Stimulated activated CD4-positive, alpha-beta T cell treated with anti-CD3 and anti-CD28 coated beads, Interleukin-12 subunit alpha, Interleukin-12 subunit beta, amount 100 ng/mL, for 24 hours (primary cell): ENCODE results near the gene ACCS.

Experiments
- DNase-seq, 2 experiments: peaks; one replicate each; pipeline ENCODE4 v3.0.0-alpha.2; 2020; ENCODE audit warnings: low read depth in 2 of 2

Gene ACCS

DNA sequence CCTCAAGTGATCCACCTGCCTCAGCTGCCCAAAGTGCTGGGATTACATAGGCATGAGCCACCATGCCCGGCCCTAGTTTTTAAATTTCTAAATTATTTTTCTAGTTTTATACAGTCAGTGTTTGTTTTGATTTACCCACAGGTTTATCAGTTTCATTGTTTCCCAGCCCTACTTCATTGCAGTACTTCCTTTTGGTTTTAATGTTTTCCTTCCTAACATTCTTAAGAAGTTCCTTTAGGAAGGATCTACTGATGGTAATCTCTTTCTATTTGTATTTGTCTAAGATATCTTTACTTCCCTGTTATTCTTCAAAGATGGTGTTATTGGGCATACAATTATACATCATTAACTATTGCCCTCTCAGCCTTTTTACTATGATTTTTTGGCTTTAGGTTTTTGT is 24.5 kb downstream of the ACCS start:
- no peak for DNase-seq

- DNase-seq: peak; percentile 59 to 76
These were observed 28.3 kb downstream of the ACCS start for GRCh38 chr11:44094260-44094868.

- peak; percentile 72 to 84 for DNase-seq
These were observed 29.7 kb downstream of the ACCS start, which contains the start of gene EXT2 for GRCh38 chr11:44095506-44096359. Gene EXT2 (plus strand): TSS chr11:44095678. CDS start chr11:44107713, 12,035 bp downstream.

DNA sequence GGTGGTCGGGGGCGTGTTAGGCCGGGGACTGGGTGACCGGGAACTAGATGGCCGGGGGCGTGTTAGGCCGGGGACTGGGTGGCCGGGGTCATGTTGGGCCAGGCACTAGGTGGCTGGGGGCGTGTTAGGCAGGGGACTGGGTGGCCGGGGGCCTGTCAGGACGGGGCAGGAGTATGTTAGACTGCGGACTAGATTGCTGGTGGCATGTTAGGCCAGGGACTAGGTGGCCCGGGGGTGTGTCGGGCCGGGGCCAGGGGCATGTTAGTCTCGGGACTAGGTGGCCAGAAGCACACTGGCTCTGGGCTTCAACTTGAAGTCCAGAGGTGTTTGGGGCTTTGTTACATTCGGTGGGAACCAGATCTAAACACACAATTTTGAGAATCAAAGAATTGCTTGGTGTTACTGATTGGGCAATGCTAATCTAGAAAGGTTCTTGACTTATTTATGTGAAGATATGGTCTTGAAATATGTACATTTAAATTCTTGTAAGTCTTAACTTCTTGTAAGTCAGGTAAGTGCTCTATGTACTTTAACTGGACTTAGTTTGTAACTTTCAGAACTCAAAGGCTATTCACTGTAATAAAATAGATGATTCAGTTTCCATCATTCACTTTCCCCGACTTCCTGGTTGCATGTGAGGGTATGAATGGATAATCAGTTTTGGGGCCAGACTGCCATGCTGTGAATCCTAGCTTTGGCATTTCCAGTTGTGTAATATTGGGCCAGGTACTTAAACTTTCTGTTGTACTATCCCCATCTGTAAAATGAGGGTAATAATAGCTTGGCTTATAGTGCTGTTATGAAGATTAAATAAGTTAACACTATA is 30.5 kb downstream of the ACCS start:
- no peak for DNase-seq

DNA sequence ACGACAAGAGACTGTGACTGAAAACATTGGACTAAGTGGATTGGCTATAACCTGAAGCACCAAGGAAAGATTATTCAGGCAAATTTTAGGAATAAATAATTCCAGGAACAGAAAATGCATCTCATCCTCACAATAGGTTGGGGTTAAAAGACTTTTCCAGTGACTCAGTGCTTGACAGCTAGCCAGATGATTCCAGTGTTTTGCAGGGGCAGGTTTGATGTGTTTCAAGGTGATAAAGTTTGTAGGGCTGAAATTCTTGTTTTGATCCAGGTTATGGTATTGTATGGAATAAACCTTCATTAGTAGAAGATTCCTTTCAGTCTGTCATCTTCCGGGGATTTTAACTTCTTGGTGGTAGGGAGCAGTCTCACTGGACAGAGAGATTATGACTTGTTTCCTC is 31.8 kb downstream of the ACCS start:
- DNase-seq: no peak

GRCh38 chr11:44101098-44101497 is 35.0 kb downstream of the ACCS start:
- DNase-seq: no peak

GRCh38 chr11:44104481-44105294 is 38.6 kb downstream of the ACCS start:
- no peak for DNase-seq

DNA sequence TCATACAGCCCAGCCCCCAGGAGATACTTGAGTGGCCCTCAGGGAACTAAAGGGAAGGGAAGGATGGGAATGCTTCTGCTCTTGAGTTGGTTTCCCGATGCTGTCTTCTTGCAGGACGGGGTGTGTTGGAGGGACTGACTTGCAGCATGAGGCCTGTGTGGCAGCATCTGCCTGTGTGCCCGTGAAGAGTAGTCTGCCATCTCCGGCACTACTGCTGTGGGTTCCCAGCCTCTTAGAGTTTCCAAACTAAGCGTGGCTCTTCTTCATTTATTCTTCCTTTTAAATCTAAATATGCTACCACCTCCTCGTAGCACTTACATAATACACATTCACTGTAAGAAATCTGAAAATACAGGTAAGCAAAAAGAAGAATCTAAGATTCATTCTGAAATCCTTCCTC is 42.2 kb downstream of the ACCS start:
- DNase-seq: no peak

GRCh38 chr11:44110231-44110679 is 44.2 kb downstream of the ACCS start:
- DNase-seq: peak; percentile 27 to 38

GRCh38 chr11:44112091-44112821 is 46.2 kb downstream of the ACCS start:
- DNase-seq: no peak

GRCh38 chr11:44113018-44113417 is 46.9 kb downstream of the ACCS start:
- DNase-seq: no peak

DNA sequence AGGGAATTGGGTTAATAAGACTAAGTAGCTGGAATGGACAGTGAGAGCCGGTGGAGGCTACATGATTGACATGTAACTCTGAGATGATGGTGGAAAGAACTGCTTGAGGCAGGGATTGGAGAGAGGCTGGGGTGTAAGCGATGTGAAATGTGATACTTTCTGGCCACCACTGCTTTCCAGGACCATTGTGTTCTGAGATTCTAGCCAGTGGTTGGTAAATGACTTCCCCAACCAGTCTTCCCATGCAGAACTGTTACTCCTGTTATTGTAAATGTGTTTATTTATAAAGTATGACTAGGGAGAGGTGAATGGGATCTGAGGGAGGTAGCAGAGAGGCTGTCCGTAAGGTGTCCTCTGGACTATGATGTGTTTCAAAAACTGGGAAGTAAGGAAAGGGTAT is 47.5 kb downstream of the ACCS start:
- no peak for DNase-seq

DNA sequence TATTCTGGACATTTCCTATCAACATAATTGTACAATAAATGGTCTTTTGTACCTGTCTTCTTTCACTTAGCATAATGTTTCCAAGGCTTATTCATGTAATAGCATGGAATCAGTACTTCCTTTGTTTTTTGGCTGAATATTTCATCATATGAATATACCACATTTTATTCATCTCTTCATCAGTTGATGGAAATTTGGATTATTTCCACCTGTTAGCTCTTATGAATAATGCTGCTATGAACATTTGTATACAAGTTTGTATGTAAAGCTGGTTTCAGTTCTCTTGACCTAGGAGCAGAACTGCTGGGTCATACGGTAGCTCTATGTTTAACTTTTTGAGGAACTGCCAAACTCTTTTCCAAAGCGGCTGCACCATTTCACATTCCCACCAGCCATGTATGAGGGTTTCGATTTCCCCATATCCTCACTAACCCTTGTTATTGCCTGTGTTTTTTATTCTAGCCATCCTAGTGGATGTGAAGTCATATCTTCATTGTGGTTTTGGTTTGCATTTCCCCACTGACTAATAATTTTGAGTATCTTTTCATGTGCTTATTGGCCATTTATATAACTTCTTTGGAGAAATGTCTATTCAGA is 50.3 kb downstream of the ACCS start:
- no peak for DNase-seq

- DNase-seq: no peak
These were observed 54.1 kb downstream of the ACCS start for GRCh38 chr11:44120169-44120568.

- DNase-seq: no peak
These were observed 59.5 kb downstream of the ACCS start for GRCh38 chr11:44125598-44125997.

GRCh38 chr11:44126304-44126703 is 60.2 kb downstream of the ACCS start:
- DNase-seq: no peak

GRCh38 chr11:44127130-44127529 is 61.1 kb downstream of the ACCS start:
- no peak for DNase-seq

DNA sequence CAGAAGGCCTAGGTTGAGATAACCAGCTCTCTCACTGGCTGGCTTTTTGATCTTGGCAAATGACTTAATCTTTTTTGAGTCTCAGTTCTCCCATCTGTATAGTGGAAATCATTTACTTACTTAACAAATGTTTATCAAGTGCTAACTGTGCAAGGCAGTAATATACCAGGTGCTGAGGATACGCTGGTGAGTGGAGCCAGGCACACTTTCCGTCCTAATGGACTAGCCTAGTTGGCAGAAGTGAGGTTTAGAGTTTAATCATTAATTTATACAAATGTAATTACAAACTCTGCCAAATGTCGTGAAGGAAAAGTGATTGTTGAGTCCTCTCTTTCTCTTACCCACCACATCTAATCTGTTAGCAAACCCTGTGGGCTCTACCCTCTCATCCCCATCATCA is 62.7 kb downstream of the ACCS start:
- no peak for DNase-seq

GRCh38 chr11:44130751-44131150 is 64.7 kb downstream of the ACCS start:
- no peak for DNase-seq

DNA sequence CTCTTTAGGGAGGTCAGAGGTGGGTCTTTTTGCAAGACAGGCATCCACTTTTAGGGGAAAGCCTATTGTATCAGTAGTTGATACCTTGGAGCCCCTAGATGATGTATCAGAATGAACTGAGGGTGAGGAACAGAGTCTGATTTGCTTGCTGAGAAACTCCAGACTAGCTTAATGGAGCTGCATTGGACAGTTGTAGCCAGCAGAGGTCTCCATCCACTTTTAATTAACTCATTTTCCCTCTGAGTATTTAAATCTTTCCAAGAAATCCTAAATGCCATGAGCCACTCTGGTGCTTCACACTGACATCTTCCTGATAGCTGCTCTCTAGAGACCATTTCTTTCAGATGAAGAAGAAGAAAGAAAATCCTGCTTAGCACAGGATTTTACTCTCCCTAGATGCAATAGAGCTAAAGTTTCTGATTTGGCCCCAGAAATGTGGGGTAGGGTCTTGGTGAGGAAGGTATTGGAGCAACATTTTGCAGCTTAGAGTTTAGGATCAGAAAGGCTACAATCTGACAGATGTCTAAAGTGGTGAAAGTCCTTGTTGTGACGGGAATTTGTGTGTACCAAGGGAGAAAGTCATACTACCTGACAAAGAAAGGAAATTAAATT is 67.4 kb downstream of the ACCS start:
- DNase-seq: no peak
